Heart left ventricle (tissue), 13 donors: ENCODE measurements around the gene TRPM7.

Experiments used
- CTCF ChIP-seq, 12 donors: fragments of 200-600 bp; sonication (generic) in 4 of 12; IDR thresholded peaks; one replicate each; pipeline versions ENCODE4 v1.5.0 to v1.8.0; 2018 to 2022; ENCODE audit warnings: antibody characterized with exemption in 12 of 12, mild to moderate bottlenecking in 5 of 12
- POLR2A ChIP-seq, 2 donors: fragments of 450-650 bp; IDR thresholded peaks; one replicate each; pipeline ENCODE4 v1.6.1; 2017; ENCODE audit warnings: antibody characterized with exemption in 2 of 2, mild to moderate bottlenecking in 2 of 2, moderate library complexity in 2 of 2
- donor health status: ischemic (EF 13 %, LVEDD 7.1; RV severe dilation, severe dysfunction).
- donor health status: DM: no; HTN: yes; CAD: no.
- donor health status: DM: no; HTN: no; CAD: no.
- donor health status: ischemic (EF 25% LVEDD 6.9; RV normal size, moderate dysfunction).
- donor health status: ischemic (EF 25% LVEDD 5.7; RV mildly dilated, moderate dysfunction).
- donor health status: ischemic (EF 35%, LVEDD 5.7; RV mildly dilated, moderate dysfunction).
- donor health status: nonischemic (EF 11% LVEDD 7.7; RV severe dilation, severe dysfunction).
- donor health status: DM: yes; HTN: yes; CAD: no.
- donor health status: PGD.
- donor health status: ischemic (EF 29% LVEDD 5.4; RV normal size, mild dysfunction).
- donor health status: nonischemic (EF 23%, LVEDD 6.1; RV moderate dilation, normal function).

DNA sequence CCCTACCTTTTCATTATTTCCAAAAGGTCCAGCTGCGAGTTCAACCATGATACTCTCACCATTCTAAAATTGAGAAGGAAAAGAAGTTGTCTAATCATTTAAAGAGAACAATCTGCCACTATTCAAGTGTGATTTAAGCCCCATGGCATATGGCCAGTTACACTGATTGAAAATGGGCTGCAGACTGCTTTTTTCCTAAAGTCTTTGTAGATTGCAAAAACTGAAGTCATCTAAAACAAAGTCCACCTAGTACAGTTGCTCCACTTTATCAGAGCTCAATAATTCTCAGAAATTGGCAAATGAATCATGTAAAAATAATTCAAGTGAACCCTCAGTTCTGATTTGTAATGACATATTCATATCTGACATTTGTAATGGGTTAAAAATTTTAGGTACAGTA lies 39.7 kb upstream of the TRPM7 start:
- TF ChIP-seq POLR2A (IDR thresholded peaks at IDR 0.05) (no peak), CTCF (IDR thresholded peaks at IDR 0.05) (no peak)
